MM.1S (cell line): ENCODE measurements around the gene MORC3.

Source experiments
- EZH2 ChIP-seq: fragments of 300-600 bp; sonication (generic); optimal IDR thresholded peaks from 2 replicates; pipeline ENCODE3; 2017; ENCODE audit warnings: low read depth, mild to moderate bottlenecking, antibody characterized with exemption, low read length, mixed read lengths
- EZH2phosphoT487 ChIP-seq: fragments of 300-600 bp; sonication (generic); IDR thresholded peaks from 2 replicates; pipeline ENCODE4 v1.6.1; 2018; ENCODE audit warnings: antibody characterized with exemption, low read length
- TF ChIP-seq, protein P1 (sequence below): fragments of 300-600 bp; sonication (generic); IDR thresholded peaks from 2 replicates; pipeline ENCODE4 v1.5.1; 2016; ENCODE audit warnings: antibody characterized with exemption, low read length, mixed read lengths

DNA sequence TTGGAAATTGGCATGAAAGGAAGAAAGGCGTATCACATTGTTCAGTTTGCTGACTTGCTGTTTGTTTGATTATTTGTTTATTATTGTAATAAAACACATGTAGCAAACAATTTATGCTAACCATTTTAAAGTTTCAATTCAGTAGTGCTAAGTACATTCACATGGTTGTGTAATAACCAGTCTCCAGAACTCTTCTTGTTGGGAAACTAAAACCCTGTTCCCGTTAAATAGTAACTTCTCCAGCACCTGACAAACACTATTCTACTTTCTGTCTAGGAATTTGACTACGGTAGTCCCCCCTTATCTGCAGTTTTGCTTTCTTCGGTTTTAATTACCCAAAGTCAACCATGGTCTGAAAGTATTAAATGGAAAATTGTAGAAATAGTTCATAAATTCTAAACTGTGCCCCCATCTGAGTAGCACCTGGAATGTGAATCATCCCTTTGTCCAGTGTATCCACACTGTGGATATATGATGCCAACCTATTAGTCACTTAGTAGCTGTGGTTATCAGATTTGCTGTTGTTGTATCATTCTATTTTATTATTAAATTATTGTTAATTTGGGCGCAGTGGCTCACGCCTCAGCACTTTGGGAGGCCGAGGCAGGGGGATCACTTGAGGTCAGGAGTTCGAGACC, 5.5 kb downstream of the MORC3 start:
- TF ChIP-seq, protein P1, sequence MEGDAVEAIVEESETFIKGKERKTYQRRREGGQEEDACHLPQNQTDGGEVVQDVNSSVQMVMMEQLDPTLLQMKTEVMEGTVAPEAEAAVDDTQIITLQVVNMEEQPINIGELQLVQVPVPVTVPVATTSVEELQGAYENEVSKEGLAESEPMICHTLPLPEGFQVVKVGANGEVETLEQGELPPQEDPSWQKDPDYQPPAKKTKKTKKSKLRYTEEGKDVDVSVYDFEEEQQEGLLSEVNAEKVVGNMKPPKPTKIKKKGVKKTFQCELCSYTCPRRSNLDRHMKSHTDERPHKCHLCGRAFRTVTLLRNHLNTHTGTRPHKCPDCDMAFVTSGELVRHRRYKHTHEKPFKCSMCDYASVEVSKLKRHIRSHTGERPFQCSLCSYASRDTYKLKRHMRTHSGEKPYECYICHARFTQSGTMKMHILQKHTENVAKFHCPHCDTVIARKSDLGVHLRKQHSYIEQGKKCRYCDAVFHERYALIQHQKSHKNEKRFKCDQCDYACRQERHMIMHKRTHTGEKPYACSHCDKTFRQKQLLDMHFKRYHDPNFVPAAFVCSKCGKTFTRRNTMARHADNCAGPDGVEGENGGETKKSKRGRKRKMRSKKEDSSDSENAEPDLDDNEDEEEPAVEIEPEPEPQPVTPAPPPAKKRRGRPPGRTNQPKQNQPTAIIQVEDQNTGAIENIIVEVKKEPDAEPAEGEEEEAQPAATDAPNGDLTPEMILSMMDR, result no peak
- TF ChIP-seq EZH2, result no peak
- no peak for TF ChIP-seq EZH2phosphoT487
